Tibial artery (tissue), 4 donors: ENCODE data around the gene NTRK3.

Experiments used
- DNase-seq, 2 donors: peaks; one replicate each; pipeline ENCODE4 v3.0.0-alpha.2; 2019
- H3K27ac ChIP-seq, 2 donors: fragments of 200-600 bp; sonication (generic) in 1 of 2; 1 replicate in 1 of 2; 2 replicates in 1 of 2; pipeline ENCODE4 v1.5.1; 2018 to 2019; ENCODE audit warnings: mild to moderate bottlenecking in 1 of 2
- H3K27me3 ChIP-seq, 2 donors: fragments of 200-600 bp; sonication (generic) in 1 of 2; one replicate each; pipeline versions ENCODE4 v1.5.1 to v1.6.0; 2016 to 2019
- H3K36me3 ChIP-seq, 3 donors: fragments of 200-600 bp; sonication (generic) in 2 of 3; one replicate each; pipeline ENCODE4 v1.5.1; 2016 to 2019; ENCODE audit warnings: mild to moderate bottlenecking in 2 of 3
- H3K4me1 ChIP-seq, 4 donors: fragments of 200-600 bp; sonication (generic) in 2 of 4; 1 replicate in 3 of 4; 2 replicates in 1 of 4; pipeline ENCODE4 v1.5.1; 2016 to 2019
- H3K4me3 ChIP-seq, 2 donors: fragments of 200-600 bp; sonication (generic) in 1 of 2; 1 replicate in 1 of 2; 2 replicates in 1 of 2; pipeline ENCODE4 v1.5.1; 2018 to 2019; ENCODE audit warnings: mild to moderate bottlenecking in 2 of 2
- H3K9me3 ChIP-seq, 3 donors: fragments of 200-600 bp; sonication (generic) in 1 of 3; one replicate each; pipeline ENCODE4 v1.5.1; 2016 to 2019
- intact Hi-C: fragments of 100-400 bp; cut with DNase I; formaldehyde crosslinking; loops from one replicate; pipeline ENCODE4 v1.15.0; 2023; ENCODE audit warnings: low total_unique reads
- TF ChIP-seq, protein P1 (sequence below), 2 experiments: fragments of 200-600 bp in 1 of 2; fragments of 450-650 bp in 1 of 2; IDR thresholded peaks; one replicate each; pipeline ENCODE4 v1.5.1; 2017 to 2019; ENCODE audit warnings: antibody characterized with exemption in 2 of 2, mild to moderate bottlenecking in 1 of 2, moderate library complexity in 1 of 2

Gene NTRK3

DNA sequence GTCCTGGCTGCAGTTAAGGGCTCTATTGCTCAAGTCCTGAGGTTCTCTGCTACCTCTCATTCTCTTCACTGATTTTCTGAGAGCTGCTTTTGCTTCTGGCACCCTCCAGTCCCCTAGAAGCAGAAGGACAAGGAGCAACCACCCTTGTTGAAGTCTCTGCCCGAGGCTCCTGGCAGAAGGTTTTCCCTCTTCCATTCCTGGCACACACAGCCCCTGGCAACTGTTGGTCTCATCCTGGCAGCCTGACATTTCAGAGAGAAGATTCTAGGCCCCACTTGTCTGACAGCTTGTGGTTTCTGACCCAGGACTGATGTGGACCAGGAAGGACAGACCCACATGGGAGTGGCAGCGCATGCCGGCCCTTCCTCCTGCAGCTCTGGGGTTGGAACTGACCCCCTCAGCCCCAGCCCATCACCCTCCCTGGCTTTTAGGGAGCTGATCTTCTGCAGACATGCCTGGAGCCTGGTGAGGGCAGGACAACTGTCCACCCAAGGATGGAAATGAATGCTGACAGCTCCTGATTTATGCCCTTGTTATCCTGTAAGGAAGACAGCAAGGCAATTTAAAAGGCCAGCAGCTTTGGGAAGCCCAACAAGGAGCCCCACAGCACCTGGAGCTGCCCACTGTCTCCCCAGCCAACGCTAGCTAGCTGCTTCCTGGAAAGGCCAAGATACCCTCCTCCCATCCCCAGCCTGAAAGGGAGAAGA lies 13.0 kb upstream of the NTRK3 start:
- H3K4me1 ChIP-seq, result peaks cover 0 to 11% (median 0%) of the 10 kb centered on the region in 4 donors
- H3K9me3 ChIP-seq, result no peaks in the 10 kb centered on the region
- no peak for DNase-seq
- H3K27me3 ChIP-seq, result no peaks in the 10 kb centered on the region
- no peak overlapping the region for H3K4me3 ChIP-seq
- TF ChIP-seq, protein P1, sequence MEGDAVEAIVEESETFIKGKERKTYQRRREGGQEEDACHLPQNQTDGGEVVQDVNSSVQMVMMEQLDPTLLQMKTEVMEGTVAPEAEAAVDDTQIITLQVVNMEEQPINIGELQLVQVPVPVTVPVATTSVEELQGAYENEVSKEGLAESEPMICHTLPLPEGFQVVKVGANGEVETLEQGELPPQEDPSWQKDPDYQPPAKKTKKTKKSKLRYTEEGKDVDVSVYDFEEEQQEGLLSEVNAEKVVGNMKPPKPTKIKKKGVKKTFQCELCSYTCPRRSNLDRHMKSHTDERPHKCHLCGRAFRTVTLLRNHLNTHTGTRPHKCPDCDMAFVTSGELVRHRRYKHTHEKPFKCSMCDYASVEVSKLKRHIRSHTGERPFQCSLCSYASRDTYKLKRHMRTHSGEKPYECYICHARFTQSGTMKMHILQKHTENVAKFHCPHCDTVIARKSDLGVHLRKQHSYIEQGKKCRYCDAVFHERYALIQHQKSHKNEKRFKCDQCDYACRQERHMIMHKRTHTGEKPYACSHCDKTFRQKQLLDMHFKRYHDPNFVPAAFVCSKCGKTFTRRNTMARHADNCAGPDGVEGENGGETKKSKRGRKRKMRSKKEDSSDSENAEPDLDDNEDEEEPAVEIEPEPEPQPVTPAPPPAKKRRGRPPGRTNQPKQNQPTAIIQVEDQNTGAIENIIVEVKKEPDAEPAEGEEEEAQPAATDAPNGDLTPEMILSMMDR (IDR thresholded peaks at IDR 0.05), result no peak
- intact Hi-C loops, result loop anchor here (10.0 kb wide), 2 partner anchors 185 to 595 kb away; no protein-coding TSS in a partner anchor
- no peaks in the 10 kb centered on the region for H3K36me3 ChIP-seq
- H3K27ac ChIP-seq, result no peak overlapping the region

DNA sequence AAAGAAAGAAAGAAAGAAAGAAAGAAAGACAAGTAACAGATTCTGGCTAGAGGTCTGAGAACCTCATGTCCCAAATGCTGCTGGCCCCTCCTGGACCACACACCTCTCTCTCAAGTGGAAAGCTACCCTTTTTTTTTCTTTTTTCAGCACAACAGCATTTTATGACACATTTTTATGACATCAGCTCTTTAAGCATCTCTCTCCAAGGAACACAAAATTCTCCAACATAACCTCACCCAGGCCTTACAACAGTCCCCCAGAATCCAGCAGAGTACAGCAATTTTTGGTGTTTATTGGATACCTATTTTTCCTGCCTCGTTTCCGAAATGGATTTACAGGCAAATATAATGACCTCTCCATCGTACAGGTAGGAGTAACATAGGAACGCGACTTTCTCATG lies 11.2 kb upstream of the NTRK3 start:
- Histone ChIP-seq H3K4me3 (no peak overlapping the region), H3K27me3 (no peaks in the 10 kb centered on the region), H3K36me3 (no peaks in the 10 kb centered on the region), H3K9me3 (no peaks in the 10 kb centered on the region), H3K4me1 (peaks cover 0 to 11% (median 0%) of the 10 kb centered on the region in 4 donors), H3K27ac (no peak overlapping the region)
- TF ChIP-seq, protein P1 (IDR thresholded peaks at IDR 0.05), result no peak
- intact Hi-C loops, result no loop called here
- DNase-seq, result no peak

DNA sequence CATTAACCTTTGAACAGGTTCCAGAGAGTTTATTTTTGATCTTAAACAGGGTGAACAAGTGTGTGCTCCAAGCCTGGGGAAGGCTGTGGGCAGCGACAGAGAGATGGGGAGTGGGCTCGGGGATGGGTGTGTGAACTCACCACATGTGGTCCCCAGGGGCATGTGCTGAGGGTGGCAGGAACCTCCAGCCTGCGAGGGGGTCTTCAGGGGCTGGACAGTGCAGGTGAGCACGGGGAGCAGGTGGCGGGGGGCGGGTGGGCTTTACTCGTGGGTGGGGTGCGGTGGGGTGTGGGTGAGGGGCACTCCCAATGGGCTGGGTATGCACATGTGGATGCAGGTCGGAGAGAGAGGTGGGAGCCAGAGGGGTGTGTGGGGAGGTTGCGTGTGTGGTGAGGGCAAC lies 9.6 kb upstream of the NTRK3 start:
- intact Hi-C loops, result no loop called here

DNA sequence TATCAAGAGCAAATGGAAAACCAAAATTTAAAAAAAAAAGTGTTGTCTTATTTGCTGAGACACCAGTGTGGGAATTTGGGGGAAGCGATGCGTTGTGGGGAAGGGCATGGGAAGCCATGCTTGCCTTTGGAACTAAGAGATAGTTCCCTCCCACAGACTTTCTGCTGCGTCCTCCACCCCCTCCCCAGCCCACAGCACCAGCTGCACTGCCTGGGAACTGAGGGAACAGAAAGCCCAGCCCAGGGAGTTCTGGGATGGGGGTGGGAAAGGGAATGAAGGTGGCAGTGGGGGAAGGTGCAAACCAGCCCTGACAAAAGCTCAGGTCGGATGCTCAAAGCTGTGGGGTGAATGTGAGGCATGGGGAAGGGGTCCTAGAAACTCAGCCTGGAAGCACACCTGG lies 8.1 kb upstream of the NTRK3 start:
- H3K36me3 ChIP-seq, result no peaks in the 10 kb centered on the region
- no peaks in the 10 kb centered on the region for H3K27me3 ChIP-seq
- no peak overlapping the region for H3K4me3 ChIP-seq
- intact Hi-C loops, result no loop called here
- H3K27ac ChIP-seq, result no peak overlapping the region
- H3K4me1 ChIP-seq, result peaks cover 0 to 11% (median 0%) of the 10 kb centered on the region in 4 donors
- no peaks in the 10 kb centered on the region for H3K9me3 ChIP-seq
- TF ChIP-seq, protein P1 (IDR thresholded peaks at IDR 0.05), result no peak
- DNase-seq, result no peak

More for the DNA sequence above, 9.6 kb upstream of the NTRK3 start:
- peaks cover 0 to 11% (median 0%) of the 10 kb centered on the region in 4 donors for H3K4me1 ChIP-seq
- H3K4me3 ChIP-seq, result no peak overlapping the region
- H3K27ac ChIP-seq, result no peak overlapping the region
- DNase-seq, result no peak
- H3K36me3 ChIP-seq, result no peaks in the 10 kb centered on the region
- no peaks in the 10 kb centered on the region for H3K9me3 ChIP-seq
- TF ChIP-seq, protein P1 (IDR thresholded peaks at IDR 0.05), result no peak
- H3K27me3 ChIP-seq, result no peaks in the 10 kb centered on the region

DNA sequence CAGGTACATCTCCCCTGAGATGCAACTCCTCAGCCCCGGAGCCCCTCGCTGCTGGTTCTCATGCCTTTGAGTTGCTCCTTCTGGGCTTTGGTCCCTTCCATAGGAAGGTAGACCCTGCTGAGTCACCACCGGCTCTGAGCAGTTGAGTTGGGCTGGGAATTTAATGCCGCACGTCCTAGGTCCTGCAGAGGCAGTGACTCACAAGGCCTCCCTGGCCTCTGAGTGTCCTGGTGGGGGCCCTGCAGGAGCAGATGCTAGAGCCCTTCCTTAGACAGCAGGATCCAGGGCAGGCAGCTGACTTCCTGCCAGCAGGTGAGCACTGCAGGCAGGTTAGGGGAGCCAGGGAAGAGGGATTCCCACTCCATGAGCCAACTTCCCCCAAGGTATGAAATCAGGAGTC lies 5.5 kb upstream of the NTRK3 start:
- H3K36me3 ChIP-seq, result no peaks in the 10 kb centered on the region
- DNase-seq, result no peak
- no peaks in the 10 kb centered on the region for H3K9me3 ChIP-seq
- TF ChIP-seq, protein P1 (IDR thresholded peaks at IDR 0.05), result no peak
- intact Hi-C loops, result no loop called here
- H3K4me1 ChIP-seq, result peaks cover 0 to 16% (median 6%) of the 10 kb centered on the region in 4 donors
- no peaks in the 10 kb centered on the region for H3K27me3 ChIP-seq
- no peak overlapping the region for H3K27ac ChIP-seq
- H3K4me3 ChIP-seq, result no peak overlapping the region
